Subcutaneous adipose tissue (tissue), 4 donors: ENCODE data around the gene ATG2A. TPM values are rescaled to one million over a fixed set of nuclear protein-coding genes. Genes with fewer than 3 reads are reported as not detected.

Experiments used
- CTCF ChIP-seq: fragments of 450-650 bp; IDR thresholded peaks from one replicate; pipeline ENCODE4 v1.5.1; 2016; ENCODE audit warnings: low read depth, mild to moderate bottlenecking, control low read depth, antibody characterized with exemption, moderate library complexity
- total RNA-seq, 4 donors: library from RNA; depleted of rRNA; stranded (reverse); fragments of >200 nt; gene quantifications; one replicate each; pipeline ENCODE4 v1.1.0, GENCODE V29; 2016

Gene ATG2A
- total RNA-seq, 4 donors from 2014 or later, result 12.4 to 47.7 (median 22.2) TPM

- TF ChIP-seq CTCF, result no peak
Measured at GRCh38 chr11:64870893-64871466, 46.0 kb downstream of the ATG2A start.

GRCh38 chr11:64870176-64870892, 46.7 kb downstream of the ATG2A start:
- no peak for TF ChIP-seq CTCF

GRCh38 chr11:64869571-64870175, 47.3 kb downstream of the ATG2A start:
- no peak for TF ChIP-seq CTCF

DNA sequence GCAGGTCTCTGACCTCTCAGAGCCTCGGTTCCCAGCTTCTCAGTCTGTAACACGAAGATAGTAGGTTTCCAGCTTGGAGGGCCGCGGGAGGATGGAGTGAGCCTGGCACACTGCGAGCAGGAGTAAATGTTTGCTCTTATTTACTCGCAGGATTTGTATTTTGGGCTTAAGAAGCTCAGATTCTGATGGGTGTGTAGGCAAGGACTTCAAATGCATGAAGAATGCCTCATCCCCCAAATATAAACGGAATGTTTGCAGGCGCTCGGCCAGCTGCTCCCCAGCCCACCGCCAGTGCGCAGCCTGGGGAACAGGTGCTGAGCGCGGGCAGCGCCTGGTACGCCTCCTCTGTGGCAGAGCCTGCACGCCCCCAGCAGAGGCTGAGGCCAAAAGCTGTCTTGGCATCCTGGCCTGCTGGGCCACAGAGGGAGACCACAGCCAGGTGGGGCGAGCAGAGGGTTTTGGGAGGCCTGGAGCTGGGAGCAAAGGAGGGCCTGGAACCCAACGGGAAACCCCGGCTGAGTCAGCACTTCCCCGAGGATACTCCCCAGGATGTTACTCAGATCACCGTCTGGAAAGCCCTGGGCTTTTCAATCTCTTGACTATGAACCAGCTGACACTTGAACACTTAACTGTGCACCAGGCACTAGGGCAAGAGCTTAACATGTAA, 48.0 kb downstream of the ATG2A start:
- TF ChIP-seq CTCF, result no peak

GRCh38 chr11:64867748-64868462, 49.1 kb downstream of the ATG2A start:
- no peak for TF ChIP-seq CTCF

DNA sequence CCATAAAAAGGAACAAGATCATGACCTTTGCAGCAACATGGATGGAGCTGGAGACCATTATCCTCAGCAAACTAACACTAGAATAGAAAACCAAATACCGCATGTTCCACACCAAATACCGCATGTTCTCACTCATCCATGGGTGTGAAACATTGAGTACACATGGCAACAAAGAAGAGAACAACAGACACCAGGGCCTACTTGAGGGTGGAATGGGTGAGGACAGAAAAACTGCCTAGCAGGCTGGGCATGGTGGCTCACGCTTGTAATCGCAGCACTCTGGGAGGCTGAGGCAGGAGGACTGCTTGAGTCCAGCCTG, 50.9 kb downstream of the ATG2A start:
- TF ChIP-seq CTCF, result no peak
